ENCODE measurements around the gene UTF1.

The UTF1 gene

DNA sequence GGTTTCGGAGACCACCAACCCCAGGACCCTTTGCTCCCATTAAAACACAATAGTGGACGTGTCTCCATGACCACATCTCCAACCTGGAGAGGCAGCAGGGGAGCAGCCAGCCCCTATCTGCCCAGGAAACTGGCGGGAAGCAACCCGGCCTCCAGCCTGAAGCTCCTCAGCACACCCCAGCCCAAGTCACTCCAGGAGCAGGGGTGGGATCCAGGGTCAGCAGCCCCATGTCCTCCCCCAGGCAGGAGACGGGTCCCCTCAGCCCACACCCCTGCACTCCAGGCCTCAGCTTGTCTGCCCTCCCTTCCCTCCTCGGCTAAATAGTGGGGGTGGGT, 46.0 kb downstream of the UTF1 start:
- peaks cover 11% of the 10 kb centered on the region for H3K36me3 ChIP-seq (ENCODE audit: control insufficient read depth, insufficient read depth, low read length)
- WGBS, 2 experiments (ENCODE audit: insufficient coverage in 2 of 2) = 60 to 62% methylated on average over 2 to 3 of the region's 6 CpGs
- no peaks in the 10 kb centered on the region for H3K9me3 ChIP-seq (ENCODE audit: control insufficient read depth, low read length)
- no peak overlapping the region for H3K27ac ChIP-seq (ENCODE audit: low read depth, low read length, severe bottlenecking)
- H3K4me1 ChIP-seq (ENCODE audit: control insufficient read depth, insufficient read depth, low read length, poor library complexity, severe bottlenecking) = peaks cover 46% of the 10 kb centered on the region
- H3K4me3 ChIP-seq (ENCODE audit: extremely low read depth, insufficient read depth, low read length, poor library complexity, severe bottlenecking) = no peak overlapping the region

DNA sequence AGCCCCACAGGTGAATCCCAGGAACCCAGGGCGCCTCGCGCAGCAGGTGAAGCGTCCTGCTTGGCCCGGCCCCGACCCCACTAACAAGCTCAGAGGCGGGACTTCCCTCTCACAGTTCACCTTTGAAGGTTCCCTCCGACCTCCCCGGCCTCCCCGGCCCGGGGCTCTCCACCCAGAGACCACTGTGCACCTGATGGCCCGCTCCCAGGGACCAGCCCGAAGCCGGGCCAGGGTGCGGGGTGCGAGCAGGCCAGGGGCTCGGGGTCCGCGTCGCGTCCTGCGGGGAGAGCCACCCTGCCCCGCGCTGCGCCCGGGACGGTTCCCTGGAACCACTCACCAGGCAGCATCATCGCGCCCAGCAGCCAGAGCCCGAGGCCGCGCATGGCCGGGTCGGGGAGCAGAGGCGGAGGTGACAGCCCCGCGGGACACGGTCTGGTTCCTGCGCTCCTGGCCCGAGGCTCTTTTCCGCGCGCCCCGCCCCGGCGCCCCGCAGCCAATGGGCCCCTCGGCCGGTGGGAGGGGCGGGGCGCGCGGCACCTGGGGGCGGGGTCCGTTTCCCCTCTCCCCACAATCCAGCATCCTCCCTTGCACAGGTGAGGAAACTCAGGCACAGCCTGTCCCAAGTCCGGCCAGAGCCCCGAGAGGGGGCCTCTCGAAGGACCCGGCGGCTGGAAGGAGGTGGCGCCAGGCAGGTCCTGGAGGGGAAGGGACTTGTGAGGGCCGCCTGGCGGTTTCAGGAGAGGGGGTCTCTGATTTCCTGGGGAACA, 46.6 kb downstream of the UTF1 start, which contains the start of gene ADAM8:
Gene ADAM8, minus strand, starts transcription at position 434 of the 767 bp plus-strand sequence. Its CDS starts 51 bp downstream, at position 383.
- Histone ChIP-seq H3K27ac (ENCODE audit: low read depth, low read length, severe bottlenecking) (no peak within 1 kb of the TSS), H3K4me3 (ENCODE audit: extremely low read depth, insufficient read depth, low read length, poor library complexity, severe bottlenecking) (no peak within 1 kb of the TSS), H3K4me1 (ENCODE audit: control insufficient read depth, insufficient read depth, low read length, poor library complexity, severe bottlenecking) (peaks cover 46% of the 10 kb centered on the region), H3K36me3 (ENCODE audit: control insufficient read depth, insufficient read depth, low read length) (peaks cover 13% of the 10 kb centered on the region), H3K9me3 (ENCODE audit: control insufficient read depth, low read length) (no peaks in the 10 kb centered on the region)
- 16 to 17% methylated on average over 32 to 57 of the region's 63 CpGs for WGBS, 2 experiments (ENCODE audit: insufficient coverage in 2 of 2)

DNA sequence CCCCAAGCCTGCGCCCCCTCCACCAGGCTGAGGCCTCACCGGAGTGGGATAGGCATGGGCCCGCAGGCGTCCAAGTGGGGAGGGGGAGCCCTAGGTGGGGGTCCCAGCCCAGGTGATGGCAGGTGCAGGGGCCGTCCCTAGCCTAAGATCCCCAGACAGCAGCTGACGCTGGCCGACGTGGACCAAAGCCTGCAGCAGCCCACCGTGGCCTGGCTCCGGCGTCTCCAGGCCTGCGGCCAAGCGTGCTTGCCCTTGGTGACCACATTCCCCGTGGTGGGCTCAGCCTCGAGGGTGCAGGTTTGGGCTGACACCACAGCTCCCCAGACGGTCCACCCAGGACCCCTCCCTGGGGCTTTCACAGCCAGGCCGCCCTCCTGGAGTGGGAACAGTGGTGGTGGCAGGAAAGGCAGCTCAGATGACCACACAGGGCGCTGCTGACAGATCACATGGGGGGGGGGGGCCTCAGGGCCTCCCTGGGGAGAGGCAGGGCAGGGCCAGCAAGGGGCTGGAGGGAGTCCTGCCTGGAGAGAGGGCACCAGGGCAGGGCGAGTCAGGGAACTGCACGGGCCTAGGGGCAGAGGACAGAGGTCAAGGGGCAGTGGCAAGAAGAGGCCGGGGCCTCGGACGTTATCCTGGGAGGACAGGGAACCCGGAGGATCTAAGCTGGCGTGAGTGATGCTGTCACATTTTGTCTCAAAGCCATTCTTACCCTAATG, 47.4 kb downstream of the UTF1 start:
- Histone ChIP-seq H3K27ac (ENCODE audit: low read depth, low read length, severe bottlenecking) (no peak overlapping the region), H3K9me3 (ENCODE audit: control insufficient read depth, low read length) (no peaks in the 10 kb centered on the region)

DNA sequence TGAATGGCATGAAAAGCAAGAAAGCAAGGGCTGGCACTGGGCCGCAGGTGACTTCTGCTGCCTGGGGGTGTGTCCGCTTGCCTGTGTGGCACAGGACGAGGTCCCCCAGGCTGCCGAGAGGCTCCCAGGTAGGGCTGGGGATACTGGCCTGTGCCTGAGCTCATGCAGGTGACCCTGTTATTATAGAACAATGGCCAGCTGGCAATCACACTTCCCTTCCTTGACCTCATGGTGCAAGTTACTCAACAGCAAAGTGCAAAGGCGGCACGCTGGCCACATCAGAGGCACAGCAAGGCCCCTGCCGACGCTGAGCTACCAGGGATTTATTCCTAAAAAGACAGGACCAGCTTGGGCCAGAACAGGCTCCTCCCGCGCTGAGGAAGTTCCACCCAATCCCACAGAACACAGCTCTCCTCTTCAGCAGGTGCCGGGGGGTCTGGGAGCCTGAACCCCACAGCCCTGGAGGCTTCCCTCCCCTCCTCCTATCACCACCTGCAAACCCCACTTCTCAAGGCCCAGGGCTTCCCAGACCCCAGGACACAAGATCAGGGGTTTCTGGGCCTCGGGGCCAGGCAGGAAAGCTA, 48.1 kb downstream of the UTF1 start:
- WGBS, 2 experiments (ENCODE audit: insufficient coverage in 2 of 2) = 92 to 94% methylated on average over 10 to 11 of the region's 12 CpGs
- Histone ChIP-seq H3K4me1 (ENCODE audit: control insufficient read depth, insufficient read depth, low read length, poor library complexity, severe bottlenecking) (peaks cover 46% of the 10 kb centered on the region), H3K4me3 (ENCODE audit: extremely low read depth, insufficient read depth, low read length, poor library complexity, severe bottlenecking) (no peak overlapping the region), H3K9me3 (ENCODE audit: control insufficient read depth, low read length) (no peaks in the 10 kb centered on the region), H3K27ac (ENCODE audit: low read depth, low read length, severe bottlenecking) (no peak overlapping the region), H3K36me3 (ENCODE audit: control insufficient read depth, insufficient read depth, low read length) (peaks cover 23% of the 10 kb centered on the region)

More for the DNA sequence above, 47.4 kb downstream of the UTF1 start:
- no peak overlapping the region for H3K4me3 ChIP-seq (ENCODE audit: extremely low read depth, insufficient read depth, low read length, poor library complexity, severe bottlenecking)
- peaks cover 46% of the 10 kb centered on the region for H3K4me1 ChIP-seq (ENCODE audit: control insufficient read depth, insufficient read depth, low read length, poor library complexity, severe bottlenecking)
- 91 to 92% methylated on average over 19 to 20 of the region's 25 CpGs for WGBS, 2 experiments (ENCODE audit: insufficient coverage in 2 of 2)
- H3K36me3 ChIP-seq (ENCODE audit: control insufficient read depth, insufficient read depth, low read length) = peaks cover 17% of the 10 kb centered on the region

DNA sequence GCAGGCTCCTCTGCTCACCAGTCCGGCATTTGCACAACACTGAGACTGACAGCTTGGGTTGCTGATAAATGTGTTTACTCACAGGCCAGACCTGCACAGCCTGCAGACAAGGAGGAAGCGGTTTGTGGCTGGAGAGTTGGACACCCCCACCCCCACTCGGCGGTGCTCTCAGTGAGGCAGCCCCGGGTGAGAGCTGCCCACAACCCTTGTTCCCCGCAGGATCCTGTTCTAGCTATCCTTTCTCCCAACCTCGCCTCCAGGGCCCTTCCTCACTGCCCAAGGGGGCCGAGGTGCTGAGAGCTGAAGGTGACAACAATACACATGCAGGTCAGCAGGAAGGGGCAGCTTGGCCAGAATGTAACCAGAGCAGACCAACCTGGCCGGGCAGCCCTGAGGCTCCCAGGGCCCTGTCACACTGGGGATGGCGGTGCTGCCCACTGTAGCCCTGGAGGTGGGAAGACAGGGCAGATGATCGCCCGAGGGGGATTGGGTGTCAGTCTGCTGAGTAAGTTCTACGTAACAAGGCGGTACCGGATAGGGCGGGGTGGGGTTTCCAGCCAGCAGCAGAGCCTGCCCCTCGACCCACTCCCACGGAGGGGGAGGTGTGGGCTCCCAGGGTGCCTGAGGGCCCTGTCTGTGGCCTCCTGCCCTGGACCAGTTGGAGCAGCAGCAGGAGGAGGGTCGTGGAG, 48.7 kb downstream of the UTF1 start:
- Histone ChIP-seq H3K4me3 (ENCODE audit: extremely low read depth, insufficient read depth, low read length, poor library complexity, severe bottlenecking) (no peak overlapping the region), H3K9me3 (ENCODE audit: control insufficient read depth, low read length) (no peaks in the 10 kb centered on the region), H3K36me3 (ENCODE audit: control insufficient read depth, insufficient read depth, low read length) (peaks cover 29% of the 10 kb centered on the region), H3K4me1 (ENCODE audit: control insufficient read depth, insufficient read depth, low read length, poor library complexity, severe bottlenecking) (peaks cover 46% of the 10 kb centered on the region), H3K27ac (ENCODE audit: low read depth, low read length, severe bottlenecking) (no peak overlapping the region)
- 88 to 90% methylated on average over 16 to 17 of the region's 19 CpGs for WGBS, 2 experiments (ENCODE audit: insufficient coverage in 2 of 2)

DNA sequence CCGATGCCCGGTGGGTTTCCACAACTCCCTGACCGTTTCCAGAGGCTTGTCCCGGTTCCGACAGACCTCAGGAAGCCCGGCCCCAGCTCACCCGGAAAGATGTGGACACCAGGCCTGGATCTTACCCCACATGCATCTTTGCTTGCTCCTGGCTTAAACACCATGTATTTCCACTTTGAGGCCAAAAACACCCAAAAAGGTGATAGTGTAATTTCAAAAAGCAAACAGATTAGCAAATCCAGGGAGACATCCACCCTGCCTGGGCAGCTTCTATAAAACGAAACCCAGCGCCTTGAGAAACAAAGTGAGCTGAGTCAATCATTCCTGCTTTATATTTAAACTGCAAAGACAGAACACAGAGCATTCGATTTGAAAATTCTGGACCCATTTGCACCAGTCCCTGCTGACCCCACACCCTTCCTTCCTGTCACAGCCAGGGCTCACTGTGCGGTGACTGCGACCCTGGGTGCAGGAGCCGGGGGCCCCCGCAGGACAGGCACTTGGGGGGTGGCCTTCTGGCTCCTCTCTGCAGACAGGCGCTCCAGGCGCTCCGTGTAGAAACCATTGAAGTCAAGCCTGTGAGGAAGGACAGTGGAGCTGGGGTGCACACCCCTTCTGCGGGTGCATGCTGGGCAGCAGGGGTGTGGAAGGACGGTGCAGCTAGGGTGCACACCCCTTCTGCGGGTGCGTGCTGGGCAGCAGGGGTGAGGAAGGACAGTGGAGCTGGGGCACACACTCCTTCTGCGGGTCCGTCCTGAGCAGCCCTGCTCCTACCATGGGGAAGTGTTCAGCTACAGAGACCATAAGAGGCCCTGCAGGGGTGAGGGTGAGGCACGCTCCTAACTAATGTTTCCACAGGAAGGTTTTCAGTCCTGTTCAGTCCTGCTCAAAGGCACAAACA, 49.6 kb downstream of the UTF1 start:
- H3K9me3 ChIP-seq (ENCODE audit: control insufficient read depth, low read length) = no peaks in the 10 kb centered on the region
- 95 to 96% methylated on average over 21 to 22 of the region's 24 CpGs for WGBS, 2 experiments (ENCODE audit: insufficient coverage in 2 of 2)
- no peak overlapping the region for H3K4me3 ChIP-seq (ENCODE audit: extremely low read depth, insufficient read depth, low read length, poor library complexity, severe bottlenecking)
- peaks cover 46% of the 10 kb centered on the region for H3K4me1 ChIP-seq (ENCODE audit: control insufficient read depth, insufficient read depth, low read length, poor library complexity, severe bottlenecking)
- H3K36me3 ChIP-seq (ENCODE audit: control insufficient read depth, insufficient read depth, low read length) = peaks cover 38% of the 10 kb centered on the region
- peak overlapping the region; percentile 6 for H3K27ac ChIP-seq (ENCODE audit: low read depth, low read length, severe bottlenecking)

DNA sequence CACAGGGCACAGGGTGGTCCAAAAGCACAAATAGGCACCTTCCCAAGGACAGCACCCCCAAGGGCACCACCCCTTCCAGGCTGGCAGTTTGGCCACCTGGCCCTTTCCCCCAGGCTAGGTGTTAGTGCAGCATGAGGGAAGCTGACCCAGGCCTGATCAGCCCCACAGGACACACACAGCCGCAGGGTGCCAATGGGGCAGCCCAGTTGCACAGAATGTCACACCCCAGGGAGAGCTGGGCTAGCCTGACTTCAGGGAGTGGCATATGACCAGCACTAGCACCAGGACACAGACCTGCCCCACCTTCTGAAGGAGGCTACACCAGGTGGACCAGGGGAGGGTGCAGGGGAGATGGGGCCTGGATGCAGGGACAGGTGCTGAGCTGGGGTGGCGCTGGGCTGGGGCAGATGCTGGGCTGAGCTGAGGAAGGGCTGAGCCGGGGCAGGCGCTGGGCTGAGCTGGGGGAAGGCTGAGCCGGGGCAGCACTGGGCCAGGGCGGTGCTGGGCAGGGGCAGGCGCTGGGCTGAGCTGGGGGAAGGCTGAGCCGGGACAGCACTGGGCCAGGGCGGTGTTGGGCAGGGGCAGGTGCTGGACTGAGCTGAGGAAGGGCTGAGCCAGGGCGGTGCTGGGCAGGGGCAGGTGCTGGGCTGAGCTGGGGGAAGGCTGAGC, 50.5 kb downstream of the UTF1 start:
- Histone ChIP-seq H3K4me1 (ENCODE audit: control insufficient read depth, insufficient read depth, low read length, poor library complexity, severe bottlenecking) (peaks cover 37% of the 10 kb centered on the region), H3K27ac (ENCODE audit: low read depth, low read length, severe bottlenecking) (no peak overlapping the region), H3K36me3 (ENCODE audit: control insufficient read depth, insufficient read depth, low read length) (peaks cover 45% of the 10 kb centered on the region), H3K9me3 (ENCODE audit: control insufficient read depth, low read length) (no peaks in the 10 kb centered on the region), H3K4me3 (ENCODE audit: extremely low read depth, insufficient read depth, low read length, poor library complexity, severe bottlenecking) (no peak overlapping the region)
- 90 to 97% methylated on average over 9 to 10 of the region's 10 CpGs for WGBS, 2 experiments (ENCODE audit: insufficient coverage in 2 of 2)

DNA sequence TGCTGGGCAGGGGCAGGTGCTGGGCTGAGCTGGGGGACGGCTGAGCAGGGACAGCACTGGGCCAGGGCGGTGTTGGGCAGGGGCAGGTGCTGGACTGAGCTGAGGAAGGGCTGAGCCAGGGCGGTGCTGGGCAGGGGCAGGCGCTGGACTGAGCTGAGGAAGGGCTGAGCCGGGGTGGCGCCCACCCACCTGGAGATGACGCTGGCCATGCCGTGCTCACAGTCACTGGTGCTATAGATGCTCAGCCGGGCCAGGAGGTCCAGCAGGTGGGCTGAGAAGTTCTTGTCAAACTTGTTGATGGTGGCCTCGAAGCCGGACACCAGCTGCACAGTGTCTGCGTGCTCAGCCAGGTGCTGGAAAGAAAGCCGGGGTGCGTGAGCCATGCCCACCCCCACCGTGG, 51.1 kb downstream of the UTF1 start:
- Histone ChIP-seq H3K36me3 (ENCODE audit: control insufficient read depth, insufficient read depth, low read length) (peaks cover 49% of the 10 kb centered on the region), H3K9me3 (ENCODE audit: control insufficient read depth, low read length) (no peaks in the 10 kb centered on the region), H3K27ac (ENCODE audit: low read depth, low read length, severe bottlenecking) (no peak overlapping the region), H3K4me3 (ENCODE audit: extremely low read depth, insufficient read depth, low read length, poor library complexity, severe bottlenecking) (no peak overlapping the region), H3K4me1 (ENCODE audit: control insufficient read depth, insufficient read depth, low read length, poor library complexity, severe bottlenecking) (peaks cover 34% of the 10 kb centered on the region)
- WGBS, 2 experiments (ENCODE audit: insufficient coverage in 2 of 2) = 95 to 97% methylated on average over 10 to 13 of the region's 15 CpGs
